ENCODE measurements around the gene PRKD3. TPM values are rescaled to one million over a fixed set of nuclear protein-coding genes. Genes with fewer than 3 reads are reported as not detected.

Gene PRKD3
- total and polyA plus RNA-seq, 11 donors, result 3.4 to 24.5 (median 11.1) TPM

GRCh38 chr2:37323176-37323780 lies 1.4 kb downstream of the PRKD3 start:
- WGBS, 4 donors, result 28 to 36% (median 34%) methylated on average over 13 of the region's 13 CpGs
- Histone ChIP-seq H3K4me1 (peaks cover 6 to 63% (median 35%) of the 10 kb centered on the region in 12 donors), H3K36me3 (no peaks in the 10 kb centered on the region), H3K4me3 (peak overlapping the region; percentile 66 to 95 (median 84)), H3K27ac (peak overlapping the region in 11 of 12 donors; percentile 86 to 93 (median 89)), H3K9me3 (no peaks in the 10 kb centered on the region), H3K27me3 (no peaks in the 10 kb centered on the region)
- ATAC-seq, result no peak
- TF ChIP-seq POLR2A (IDR thresholded peaks at IDR 0.05) (no peak), CTCF (IDR thresholded peaks at IDR 0.05) (no peak)
- intact Hi-C loops (cut with DNase I), result loop anchor here in 1 of 10 donors (5.0 kb wide), 1 partner anchor 81 kb away; no protein-coding TSS in a partner anchor
- DNase-seq, result no peak

GRCh38 chr2:37322368-37322767 lies 2.3 kb downstream of the PRKD3 start:
- intact Hi-C loops (cut with DNase I), result loop anchor here in 1 of 10 donors (5.0 kb wide), 1 partner anchor 80 kb away; no protein-coding TSS in a partner anchor

GRCh38 chr2:37321029-37321682 lies 3.5 kb downstream of the PRKD3 start:
- no peak for DNase-seq
- ATAC-seq, result no peak
- Histone ChIP-seq H3K4me3 (peak overlapping the region in 1 of 12 donors; percentile 86), H3K27ac (no peak overlapping the region), H3K27me3 (no peaks in the 10 kb centered on the region), H3K4me1 (peaks cover 6 to 70% (median 38%) of the 10 kb centered on the region in 12 donors), H3K36me3 (peaks cover 0 to 8% (median 0%) of the 10 kb centered on the region in 9 donors), H3K9me3 (no peaks in the 10 kb centered on the region)
- 71 to 81% (median 78%) methylated on average over 4 of the region's 4 CpGs for WGBS, 4 donors
- intact Hi-C loops (cut with DNase I), result loop anchor here in 1 of 10 donors (5.0 kb wide), 1 partner anchor 79 kb away; no protein-coding TSS in a partner anchor
- TF ChIP-seq POLR2A (IDR thresholded peaks at IDR 0.05) (no peak), CTCF (IDR thresholded peaks at IDR 0.05) (no peak)

More at GRCh38 chr2:37322368-37322767, 2.3 kb downstream of the PRKD3 start:
- Histone ChIP-seq H3K36me3 (no peaks in the 10 kb centered on the region), H3K4me3 (peak overlapping the region in 8 of 12 donors; percentile 71 to 95 (median 85)), H3K4me1 (peaks cover 6 to 72% (median 39%) of the 10 kb centered on the region in 12 donors), H3K27me3 (no peaks in the 10 kb centered on the region), H3K27ac (peak overlapping the region in 3 of 12 donors; percentile 87 to 93 (median 89)), H3K9me3 (no peaks in the 10 kb centered on the region)
- DNase-seq (no peak), ATAC-seq (no peak)
- TF ChIP-seq POLR2A (IDR thresholded peaks at IDR 0.05) (no peak), CTCF (IDR thresholded peaks at IDR 0.05) (no peak)
